Natural killer cell (primary cell): ENCODE measurements around the gene CTNNA2. TPM values are rescaled to one million over a fixed set of nuclear protein-coding genes. Genes with fewer than 3 reads are reported as not detected.

Source experiments
- ATAC-seq, 3 donors: fragments of 150-1000 bp in 2 of 3; fragments of 200-7000 bp in 1 of 3; cut with Tn5 transposase; 1 replicate in 1 of 3; 2 replicates in 2 of 3; pipeline ENCODE4 v1.10.0; 2021; ENCODE audit warnings: mild to moderate bottlenecking in 2 of 3, moderate library complexity in 2 of 3
- DNase-seq, 2 donors: peaks; one replicate each; pipeline versions ENCODE4 v3.0.0 to v3.0.0-alpha.2; 2013 to 2021; ENCODE audit warnings: mixed read lengths in 1 of 2
- H3K27ac ChIP-seq: one replicate; pipeline ENCODE4 v1.5.1; 2013; ENCODE audit warnings: mild to moderate bottlenecking, low read length
- H3K27me3 ChIP-seq: one replicate; pipeline ENCODE4 v1.6.1; 2013; ENCODE audit warnings: low read length; ENCODE audit not compliant: control insufficient read depth, insufficient read depth
- H3K36me3 ChIP-seq: one replicate; pipeline ENCODE4 v1.6.1; 2013; ENCODE audit warnings: low read length; ENCODE audit not compliant: control insufficient read depth, insufficient read depth
- H3K4me1 ChIP-seq: one replicate; pipeline ENCODE4 v1.6.1; 2013; ENCODE audit warnings: low read length; ENCODE audit not compliant: control insufficient read depth, insufficient read depth
- H3K4me3 ChIP-seq: one replicate; pipeline ENCODE4 v1.5.1; 2013; ENCODE audit warnings: low read length
- H3K9me3 ChIP-seq: one replicate; pipeline ENCODE4 v1.6.1; 2013; ENCODE audit warnings: low read length; ENCODE audit not compliant: control insufficient read depth, insufficient read depth
- H3K27ac Mint-ChIP-seq, 2 donors: one replicate each; pipeline ENCODE4 v1.8.0; 2022; ENCODE audit warnings: mild to moderate bottlenecking in 2 of 2, mixed read lengths in 2 of 2, moderate library complexity in 1 of 2
- H3K27me3 Mint-ChIP-seq, 2 donors: one replicate each; pipeline ENCODE4 v1.8.0; 2022; ENCODE audit warnings: low read depth in 2 of 2, mixed read lengths in 2 of 2
- H3K36me3 Mint-ChIP-seq: one replicate; pipeline ENCODE4 v1.8.0; 2022; ENCODE audit warnings: mixed read lengths
- H3K4me1 Mint-ChIP-seq, 2 donors: one replicate each; pipeline ENCODE4 v1.8.0; 2022; ENCODE audit warnings: mixed read lengths in 2 of 2
- H3K4me3 Mint-ChIP-seq: one replicate; pipeline ENCODE4 v1.8.0; 2022; ENCODE audit warnings: mild to moderate bottlenecking, moderate library complexity, mixed read lengths
- H3K9me3 Mint-ChIP-seq, 2 donors: one replicate each; pipeline ENCODE4 v1.8.0; 2022; ENCODE audit warnings: mixed read lengths in 2 of 2
- CTCF ChIP-seq: fragments of 200-600 bp; IDR thresholded peaks from one replicate; pipeline ENCODE4 v1.8.0; 2022; ENCODE audit warnings: antibody characterized with exemption
- WGBS: methylation state at CpG from one replicate; pipeline ENCODE4 v1.1.7; 2013; ENCODE audit warnings: missing lambda C conversion rate; ENCODE audit not compliant: insufficient coverage; 5-methylcytosine and 5-hydroxymethylcytosine counted together
- intact Hi-C: fragments of 100-400 bp; cut with micrococcal nuclease; formaldehyde crosslinking; loops from one replicate; pipeline ENCODE4 v1.14.2; 2022
- total RNA-seq, 4 donors: library from RNA; stranded (reverse); fragments of 120-200 nt in 1 of 4; gene quantifications; one replicate each; pipeline versions ENCODE4 v1.2.3 to v1.2.4, GENCODE V29; 2013 to 2022

The CTNNA2 gene
- total RNA-seq, 3 donors from 2014 or later (not counting 1 experiment from before 2014, with no cell fraction given), result not detected

DNA sequence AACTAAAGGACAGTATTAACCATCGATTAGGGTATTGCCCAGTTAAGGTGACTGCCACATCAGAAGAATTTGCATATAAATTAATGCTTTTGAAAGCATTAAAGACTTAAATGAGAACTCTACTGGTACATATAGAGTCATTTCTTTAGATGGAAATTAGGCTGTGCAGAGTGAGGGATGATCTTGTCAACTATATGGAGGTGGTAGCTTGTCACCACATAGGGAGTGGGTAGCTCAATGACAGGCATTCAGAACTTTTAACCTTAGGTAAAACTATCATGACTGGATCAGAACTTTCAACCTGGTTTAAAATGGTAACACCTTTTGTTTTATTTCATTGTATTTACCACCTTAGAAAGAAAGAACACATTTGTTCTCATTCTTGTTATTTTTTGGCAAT is 1176.3 kb downstream of the CTNNA2 start:
- H3K27ac ChIP-seq, result no peak overlapping the region
- no peak for TF ChIP-seq CTCF
- Mint-ChIP-seq H3K27ac (no peak overlapping the region), H3K4me1 (no peaks in the 10 kb centered on the region), H3K9me3 (peaks cover 13 to 14% of the 10 kb centered on the region in 2 donors), H3K36me3 (no peaks in the 10 kb centered on the region), H3K4me3 (no peak overlapping the region), H3K27me3 (no peaks in the 10 kb centered on the region)
- no peak overlapping the region for H3K4me3 ChIP-seq
- no peaks in the 10 kb centered on the region for H3K4me1 ChIP-seq
- DNase-seq (no peak), ATAC-seq (no peak)
- no peaks in the 10 kb centered on the region for H3K36me3 ChIP-seq
- peaks cover 8% of the 10 kb centered on the region for H3K9me3 ChIP-seq
- H3K27me3 ChIP-seq, result no peaks in the 10 kb centered on the region
- intact Hi-C loops, result no loop called here
- no CpG with 5 or more reads among the region's 1 CpG for WGBS
